Osteoblast (primary cell): ENCODE measurements around the gene NACAD. TPM values are rescaled to one million over a fixed set of nuclear protein-coding genes. Genes with fewer than 3 reads are reported as not detected.

Experiments
- DNase-seq: peaks from one replicate; pipeline ENCODE4 v3.0.0; 2011; ENCODE audit warnings: low spot score, mixed read lengths; ENCODE audit not compliant: insufficient read length; ENCODE audit errors: missing footprints
- H2AFZ ChIP-seq: 2 replicates; pipeline ENCODE4 v1.6.0; 2011; ENCODE audit warnings: mild to moderate bottlenecking, low read length
- H3K27ac ChIP-seq: 2 replicates; pipeline ENCODE4 v1.5.1; 2011; ENCODE audit warnings: mild to moderate bottlenecking, low read depth, low read length, moderate library complexity
- H3K27me3 ChIP-seq: 2 replicates; pipeline ENCODE4 v1.6.0; 2012; ENCODE audit warnings: mild to moderate bottlenecking, control low read depth, inconsistent platforms, low read length, moderate library complexity; ENCODE audit not compliant: insufficient read depth
- H3K36me3 ChIP-seq: 2 replicates; pipeline ENCODE4 v1.5.1; 2011; ENCODE audit warnings: mild to moderate bottlenecking, low read length, control low read depth, moderate library complexity; ENCODE audit not compliant: insufficient read depth
- H3K4me1 ChIP-seq: 2 replicates; pipeline ENCODE4 v1.5.1; 2011; ENCODE audit warnings: mild to moderate bottlenecking, low read length, control low read depth, moderate library complexity; ENCODE audit not compliant: insufficient read depth
- H3K4me2 ChIP-seq: 2 replicates; pipeline ENCODE4 v1.6.0; 2011; ENCODE audit warnings: mild to moderate bottlenecking, low read length; ENCODE audit not compliant: insufficient read depth
- H3K4me3 ChIP-seq: fragments of 200-600 bp; sonication (generic); 3 replicates; pipeline ENCODE4 v1.5.1; 2012; ENCODE audit warnings: mild to moderate bottlenecking, low read length, inconsistent platforms; ENCODE audit not compliant: insufficient read depth
- H3K79me2 ChIP-seq: 2 replicates; pipeline ENCODE4 v1.6.0; 2012; ENCODE audit warnings: mild to moderate bottlenecking, low read length, control low read depth, inconsistent platforms; ENCODE audit not compliant: insufficient read depth
- H3K9me3 ChIP-seq: 2 replicates; pipeline ENCODE4 v1.5.1; 2011; ENCODE audit warnings: low read depth, low read length, control low read depth
- H4K20me1 ChIP-seq: 2 replicates; pipeline ENCODE4 v1.6.0; 2012; ENCODE audit warnings: mild to moderate bottlenecking, low read length, control low read depth; ENCODE audit not compliant: insufficient read depth
- CTCF ChIP-seq: IDR thresholded peaks from 2 replicates; pipeline ENCODE4 v1.5.1; 2011; ENCODE audit warnings: mild to moderate bottlenecking, low read depth, low read length, moderate library complexity; ENCODE audit errors: extremely low read depth
- total RNA-seq: library from RNA; depleted of rRNA; stranded (reverse); fragments of >200 nt; gene quantifications from 2 replicates; pipeline ENCODE4 v1.2.3, GENCODE V29; 2012

NACAD gene
- total RNA-seq, 1 donor, result 0.72 TPM

- H2AFZ ChIP-seq, result no peak overlapping the region
- no peak overlapping the region for H3K4me3 ChIP-seq
- no peaks in the 10 kb centered on the region for H3K9me3 ChIP-seq
- H3K4me1 ChIP-seq, result no peaks in the 10 kb centered on the region
- no peak for TF ChIP-seq CTCF
- no peaks in the 10 kb centered on the region for H3K79me2 ChIP-seq
- H3K36me3 ChIP-seq, result no peaks in the 10 kb centered on the region
- H3K27ac ChIP-seq, result no peak overlapping the region
- H4K20me1 ChIP-seq, result no peaks in the 10 kb centered on the region
- no peak overlapping the region for H3K4me2 ChIP-seq
- no peak for DNase-seq
- H3K27me3 ChIP-seq, result no peaks in the 10 kb centered on the region
Measured at GRCh38 chr7:45125193-45125904, 36.6 kb upstream of the NACAD start.

GRCh38 chr7:45123913-45124710 is 35.3 kb upstream of the NACAD start:
- Histone ChIP-seq H4K20me1 (no peaks in the 10 kb centered on the region), H3K27me3 (no peaks in the 10 kb centered on the region), H3K36me3 (no peaks in the 10 kb centered on the region), H2AFZ (no peak overlapping the region), H3K9me3 (no peaks in the 10 kb centered on the region), H3K4me3 (no peak overlapping the region), H3K4me2 (no peak overlapping the region), H3K4me1 (no peaks in the 10 kb centered on the region), H3K27ac (no peak overlapping the region), H3K79me2 (no peaks in the 10 kb centered on the region)
- no peak for DNase-seq
- no peak for TF ChIP-seq CTCF

GRCh38 chr7:45122975-45123860 is 34.4 kb upstream of the NACAD start:
- no peak overlapping the region for H3K27ac ChIP-seq
- H2AFZ ChIP-seq, result no peak overlapping the region
- H3K9me3 ChIP-seq, result no peaks in the 10 kb centered on the region
- TF ChIP-seq CTCF, result no peak
- H3K4me2 ChIP-seq, result no peak overlapping the region
- no peaks in the 10 kb centered on the region for H3K4me1 ChIP-seq
- no peak overlapping the region for H3K4me3 ChIP-seq
- no peak for DNase-seq
- no peaks in the 10 kb centered on the region for H3K36me3 ChIP-seq
- no peaks in the 10 kb centered on the region for H4K20me1 ChIP-seq
- no peaks in the 10 kb centered on the region for H3K27me3 ChIP-seq
- H3K79me2 ChIP-seq, result no peaks in the 10 kb centered on the region

- no peak for DNase-seq
- Histone ChIP-seq H3K27me3 (peaks cover 11% of the 10 kb centered on the region), H3K79me2 (no peaks in the 10 kb centered on the region), H2AFZ (no peak overlapping the region), H3K9me3 (no peaks in the 10 kb centered on the region), H3K4me2 (no peak overlapping the region), H3K27ac (no peak overlapping the region), H3K4me1 (no peaks in the 10 kb centered on the region), H3K4me3 (no peak overlapping the region), H4K20me1 (no peaks in the 10 kb centered on the region), H3K36me3 (no peaks in the 10 kb centered on the region)
- TF ChIP-seq CTCF, result no peak
Measured at GRCh38 chr7:45119550-45119949, 30.8 kb upstream of the NACAD start.
